RWPE2 (cell line): ENCODE results near the gene GUK1.

Experiments
- ATAC-seq: fragments of 200-7000 bp; cut with Tn5 transposase; 3 replicates; pipeline ENCODE4 v1.9.1; 2021; ENCODE audit warnings: low read depth
- DNase-seq: peaks from one replicate; pipeline ENCODE4 v3.0.0-alpha.2; 2020; ENCODE audit warnings: low spot score
- H3K27ac ChIP-seq: fragments of 450-650 bp; 2 replicates; pipeline ENCODE4 v1.5.1; 2017; ENCODE audit warnings: mild to moderate bottlenecking; ENCODE audit not compliant: poor library complexity, severe bottlenecking
- H3K27me3 ChIP-seq: fragments of 250-450 bp; sonication (Bioruptor Pico); 2 replicates; pipeline ENCODE4 v1.5.1; 2021; ENCODE audit warnings: mild to moderate bottlenecking, moderate library complexity; ENCODE audit not compliant: insufficient read depth, poor library complexity, severe bottlenecking
- H3K36me3 ChIP-seq: fragments of 250-450 bp; sonication (Bioruptor Pico); 2 replicates; pipeline ENCODE4 v1.5.1; 2020; ENCODE audit warnings: low read depth, mild to moderate bottlenecking, moderate library complexity
- H3K4me1 ChIP-seq: fragments of 250-450 bp; sonication (Bioruptor Pico); 2 replicates; pipeline ENCODE4 v1.5.1; 2021; ENCODE audit warnings: mild to moderate bottlenecking, moderate library complexity; ENCODE audit not compliant: insufficient read depth, poor library complexity, severe bottlenecking
- H3K4me3 ChIP-seq: fragments of 250-450 bp; sonication (Bioruptor Pico); 2 replicates; pipeline ENCODE4 v1.5.1; 2021; ENCODE audit warnings: mild to moderate bottlenecking, moderate library complexity; ENCODE audit not compliant: severe bottlenecking
- H3K9me3 ChIP-seq: fragments of 250-450 bp; sonication (Bioruptor Pico); 2 replicates; pipeline ENCODE4 v1.5.1; 2021; ENCODE audit warnings: mild to moderate bottlenecking, moderate library complexity; ENCODE audit not compliant: severe bottlenecking
- CTCF ChIP-seq: fragments of 450-650 bp; IDR thresholded peaks from one replicate; pipeline ENCODE4 v1.5.1; 2017; ENCODE audit warnings: mild to moderate bottlenecking, moderate library complexity; ENCODE audit not compliant: poor library complexity, severe bottlenecking

GUK1 gene

DNA sequence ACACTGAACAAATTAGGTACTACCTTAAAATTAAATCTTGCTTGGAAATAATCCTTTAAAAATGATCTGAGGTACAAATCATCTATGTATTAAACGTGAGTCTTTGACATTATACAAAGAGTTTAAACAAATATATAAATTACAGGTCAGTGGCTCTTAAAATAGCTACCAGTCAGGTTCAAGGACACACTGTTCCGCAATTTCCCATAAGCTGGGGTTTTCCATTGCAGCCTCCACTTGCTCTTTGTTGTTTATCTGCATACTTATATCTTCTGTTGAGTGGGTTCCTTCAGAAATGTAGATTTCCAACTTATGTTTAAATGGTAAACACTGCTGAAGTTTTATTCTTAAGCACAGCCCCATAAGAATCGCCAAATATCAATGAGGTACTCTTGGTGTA is 25.3 kb upstream of the GUK1 start:
- no peak for DNase-seq

GRCh38 chr1:228117335-228117734 is 22.7 kb upstream of the GUK1 start:
- no peak for TF ChIP-seq CTCF

More for the DNA sequence above, 25.3 kb upstream of the GUK1 start:
- Histone ChIP-seq H3K27me3 (no peaks in the 10 kb centered on the region), H3K4me1 (no peaks in the 10 kb centered on the region), H3K9me3 (no peaks in the 10 kb centered on the region), H3K36me3 (no peaks in the 10 kb centered on the region), H3K4me3 (no peak overlapping the region), H3K27ac (no peak overlapping the region)
- TF ChIP-seq CTCF: no peak
- ATAC-seq: no peak

DNA sequence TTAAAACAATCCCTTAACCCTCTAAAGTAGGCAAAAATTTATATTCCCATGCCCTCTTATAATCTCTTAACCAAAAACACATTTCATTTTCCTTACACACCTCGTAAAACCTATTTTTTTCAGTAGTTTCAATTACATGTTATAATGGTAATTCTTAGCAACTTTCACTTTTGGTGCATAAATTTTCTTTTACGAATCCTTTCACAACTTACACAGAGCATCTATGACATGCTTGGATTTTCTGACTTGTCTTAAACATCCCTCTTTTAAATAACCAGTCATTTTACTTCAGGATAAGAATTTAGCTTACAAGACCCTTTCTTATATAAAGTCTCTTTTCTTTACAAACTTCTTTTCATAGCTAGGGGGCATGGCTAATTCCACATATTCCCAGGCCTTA is 22.0 kb upstream of the GUK1 start:
- no peak for ATAC-seq

More at GRCh38 chr1:228117335-228117734, 22.7 kb upstream of the GUK1 start:
- no peak overlapping the region for H3K4me3 ChIP-seq
- H3K4me1 ChIP-seq: no peaks in the 10 kb centered on the region
- H3K27me3 ChIP-seq: no peaks in the 10 kb centered on the region
- no peaks in the 10 kb centered on the region for H3K36me3 ChIP-seq
- DNase-seq (no peak), ATAC-seq (no peak)
- no peak overlapping the region for H3K27ac ChIP-seq
- no peaks in the 10 kb centered on the region for H3K9me3 ChIP-seq

GRCh38 chr1:228120351-228120750 is 19.7 kb upstream of the GUK1 start:
- Histone ChIP-seq H3K9me3 (no peaks in the 10 kb centered on the region), H3K36me3 (no peaks in the 10 kb centered on the region), H3K4me1 (no peaks in the 10 kb centered on the region), H3K27me3 (no peaks in the 10 kb centered on the region), H3K27ac (no peak overlapping the region), H3K4me3 (no peak overlapping the region)
- DNase-seq (no peak), ATAC-seq (no peak)
- no peak for TF ChIP-seq CTCF

More for the DNA sequence above, 22.0 kb upstream of the GUK1 start:
- no peaks in the 10 kb centered on the region for H3K9me3 ChIP-seq
- no peaks in the 10 kb centered on the region for H3K27me3 ChIP-seq
- no peak overlapping the region for H3K27ac ChIP-seq
- no peaks in the 10 kb centered on the region for H3K36me3 ChIP-seq
- no peak for TF ChIP-seq CTCF
- no peak for DNase-seq
- H3K4me3 ChIP-seq: no peak overlapping the region
- no peaks in the 10 kb centered on the region for H3K4me1 ChIP-seq

DNA sequence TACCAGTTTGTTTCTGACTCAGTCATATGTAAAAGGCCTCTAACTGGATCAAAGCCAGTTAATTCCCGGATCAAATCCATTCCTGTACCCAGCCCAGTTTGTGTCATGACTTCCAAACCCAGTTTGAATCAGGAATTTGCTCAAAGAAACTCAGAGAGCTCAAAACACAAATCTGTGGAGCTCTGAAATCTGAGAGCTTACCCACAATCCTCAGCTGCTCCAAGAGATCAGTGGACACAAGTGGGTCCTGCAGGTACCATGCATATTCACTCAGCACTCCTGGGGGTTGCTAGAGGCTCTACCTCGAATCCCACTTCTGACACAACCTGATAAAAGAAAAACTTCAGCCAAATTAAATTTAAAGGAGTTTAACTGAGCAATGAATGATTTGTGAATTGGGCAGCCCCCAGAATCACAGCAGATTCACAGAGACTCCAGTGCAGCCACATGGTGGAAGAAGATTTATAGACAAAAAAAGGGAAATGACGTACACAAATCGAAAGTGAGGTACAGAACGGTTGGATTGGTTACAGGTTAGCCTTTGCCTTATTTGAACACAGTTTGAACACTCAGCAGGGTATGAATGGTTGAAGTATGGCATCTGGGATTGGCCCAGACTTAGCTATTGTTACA is 19.1 kb upstream of the GUK1 start:
- no peak overlapping the region for H3K4me3 ChIP-seq
- no peak for TF ChIP-seq CTCF
- H3K27me3 ChIP-seq: no peaks in the 10 kb centered on the region
- H3K27ac ChIP-seq: no peak overlapping the region
- DNase-seq: no peak
- H3K9me3 ChIP-seq: no peaks in the 10 kb centered on the region
- H3K36me3 ChIP-seq: no peaks in the 10 kb centered on the region
- no peak for ATAC-seq
- H3K4me1 ChIP-seq: no peaks in the 10 kb centered on the region
